Retinal pigment epithelial cell (primary cell): ENCODE measurements around the gene CA9.
"Not testable (repeated sequence)": the region's sequence is repeated elsewhere in the genome, so short reads cannot be mapped to it uniquely, and the experiment has no call there.

Source experiments
- DNase-seq: peaks from one replicate; pipeline ENCODE4 v3.0.0-alpha.2; 2010; ENCODE audit warnings: low read depth
- H3K4me3 ChIP-seq: 2 replicates; pipeline ENCODE4 v1.5.1; 2011; ENCODE audit warnings: mild to moderate bottlenecking, low read length, control low read depth, moderate library complexity
- TF ChIP-seq, protein P1 (sequence below): conservative IDR thresholded peaks from 2 replicates; pipeline ENCODE4 v1.5.1; 2011; ENCODE audit warnings: low read depth, low read length, control low read depth, inconsistent platforms

Gene CA9

DNA sequence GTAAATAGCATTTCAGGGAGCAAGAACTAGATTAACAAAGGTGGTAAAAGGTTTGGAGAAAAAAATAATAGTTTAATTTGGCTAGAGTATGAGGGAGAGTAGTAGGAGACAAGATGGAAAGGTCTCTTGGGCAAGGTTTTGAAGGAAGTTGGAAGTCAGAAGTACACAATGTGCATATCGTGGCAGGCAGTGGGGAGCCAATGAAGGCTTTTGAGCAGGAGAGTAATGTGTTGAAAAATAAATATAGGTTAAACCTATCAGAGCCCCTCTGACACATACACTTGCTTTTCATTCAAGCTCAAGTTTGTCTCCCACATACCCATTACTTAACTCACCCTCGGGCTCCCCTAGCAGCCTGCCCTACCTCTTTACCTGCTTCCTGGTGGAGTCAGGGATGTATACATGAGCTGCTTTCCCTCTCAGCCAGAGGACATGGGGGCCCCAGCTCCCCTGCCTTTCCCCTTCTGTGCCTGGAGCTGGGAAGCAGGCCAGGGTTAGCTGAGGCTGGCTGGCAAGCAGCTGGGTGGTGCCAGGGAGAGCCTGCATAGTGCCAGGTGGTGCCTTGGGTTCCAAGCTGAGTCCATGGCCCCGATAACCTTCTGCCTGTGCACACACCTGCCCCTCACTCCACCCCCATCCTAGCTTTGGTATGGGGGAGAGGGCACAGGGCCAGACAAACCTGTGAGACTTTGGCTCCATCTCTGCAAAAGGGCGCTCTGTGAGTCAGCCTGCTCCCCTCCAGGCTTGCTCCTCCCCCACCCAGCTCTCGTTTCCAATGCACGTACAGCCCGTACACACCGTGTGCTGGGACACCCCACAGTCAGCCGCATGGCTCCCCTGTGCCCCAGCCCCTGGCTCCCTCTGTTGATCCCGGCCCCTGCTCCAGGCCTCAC, at the start of gene CA9:
Gene CA9 (plus strand): TSS at position 797 of the 893 bp plus-strand sequence. CDS start 32 bp downstream, at position 829.
- H3K4me3 ChIP-seq: peak within 1 kb of the TSS; percentile 46
- TF ChIP-seq, protein P1, sequence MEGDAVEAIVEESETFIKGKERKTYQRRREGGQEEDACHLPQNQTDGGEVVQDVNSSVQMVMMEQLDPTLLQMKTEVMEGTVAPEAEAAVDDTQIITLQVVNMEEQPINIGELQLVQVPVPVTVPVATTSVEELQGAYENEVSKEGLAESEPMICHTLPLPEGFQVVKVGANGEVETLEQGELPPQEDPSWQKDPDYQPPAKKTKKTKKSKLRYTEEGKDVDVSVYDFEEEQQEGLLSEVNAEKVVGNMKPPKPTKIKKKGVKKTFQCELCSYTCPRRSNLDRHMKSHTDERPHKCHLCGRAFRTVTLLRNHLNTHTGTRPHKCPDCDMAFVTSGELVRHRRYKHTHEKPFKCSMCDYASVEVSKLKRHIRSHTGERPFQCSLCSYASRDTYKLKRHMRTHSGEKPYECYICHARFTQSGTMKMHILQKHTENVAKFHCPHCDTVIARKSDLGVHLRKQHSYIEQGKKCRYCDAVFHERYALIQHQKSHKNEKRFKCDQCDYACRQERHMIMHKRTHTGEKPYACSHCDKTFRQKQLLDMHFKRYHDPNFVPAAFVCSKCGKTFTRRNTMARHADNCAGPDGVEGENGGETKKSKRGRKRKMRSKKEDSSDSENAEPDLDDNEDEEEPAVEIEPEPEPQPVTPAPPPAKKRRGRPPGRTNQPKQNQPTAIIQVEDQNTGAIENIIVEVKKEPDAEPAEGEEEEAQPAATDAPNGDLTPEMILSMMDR: no peak
- no peak for DNase-seq

DNA sequence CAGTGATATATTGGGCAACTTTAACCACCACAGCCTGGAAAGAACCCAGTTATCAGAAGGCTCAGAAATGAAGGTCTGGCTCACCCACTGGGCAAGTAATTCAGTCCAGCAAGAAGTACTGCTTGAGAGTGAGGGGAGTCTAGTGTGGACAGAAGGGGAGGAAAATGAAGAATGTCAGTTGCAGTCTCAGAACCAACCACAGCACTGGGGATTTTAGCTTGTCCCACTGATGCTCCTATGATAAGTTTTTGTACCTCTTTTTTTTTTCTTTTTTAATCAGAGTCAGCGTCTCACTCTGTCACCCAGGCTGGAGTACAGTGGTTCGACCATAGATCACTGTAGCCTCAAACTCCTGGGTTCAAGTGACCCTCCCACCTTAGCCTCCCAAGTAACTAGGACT, 46.2 kb upstream of the CA9 start:
- no peak overlapping the region for H3K4me3 ChIP-seq
- TF ChIP-seq, protein P1: no peak
- DNase-seq: no peak

DNA sequence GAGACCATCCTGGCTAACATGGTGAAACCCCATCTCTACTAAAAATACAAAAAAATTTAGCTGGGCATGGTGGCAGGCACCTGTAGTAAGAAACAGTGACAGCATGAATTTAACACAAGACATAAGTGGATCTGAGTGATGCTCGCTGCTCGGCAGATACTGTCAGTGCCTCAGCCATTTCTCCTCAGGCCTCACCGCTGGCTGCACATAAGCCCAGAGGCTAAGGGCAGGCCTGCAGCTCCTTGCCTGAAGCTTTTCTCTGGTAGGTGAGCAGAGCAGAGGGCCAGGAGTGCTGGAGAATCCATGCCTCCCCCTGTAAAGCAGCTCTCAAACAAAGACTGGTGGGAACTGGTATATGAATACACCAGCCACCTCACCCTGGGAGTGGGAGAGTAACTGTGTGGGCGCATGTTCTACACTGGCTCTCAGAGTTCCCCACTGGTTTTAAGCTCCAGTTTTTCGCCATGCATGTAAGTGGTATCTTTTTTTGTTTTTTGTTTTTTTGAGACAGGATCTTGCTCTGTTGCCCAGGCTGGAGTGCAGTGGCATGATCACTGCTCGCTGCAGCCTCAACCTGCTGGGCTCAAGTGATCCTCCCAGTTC, 45.2 kb upstream of the CA9 start:
- DNase-seq: no peak
- no peak overlapping the region for H3K4me3 ChIP-seq
- TF ChIP-seq, protein P1: no peak

DNA sequence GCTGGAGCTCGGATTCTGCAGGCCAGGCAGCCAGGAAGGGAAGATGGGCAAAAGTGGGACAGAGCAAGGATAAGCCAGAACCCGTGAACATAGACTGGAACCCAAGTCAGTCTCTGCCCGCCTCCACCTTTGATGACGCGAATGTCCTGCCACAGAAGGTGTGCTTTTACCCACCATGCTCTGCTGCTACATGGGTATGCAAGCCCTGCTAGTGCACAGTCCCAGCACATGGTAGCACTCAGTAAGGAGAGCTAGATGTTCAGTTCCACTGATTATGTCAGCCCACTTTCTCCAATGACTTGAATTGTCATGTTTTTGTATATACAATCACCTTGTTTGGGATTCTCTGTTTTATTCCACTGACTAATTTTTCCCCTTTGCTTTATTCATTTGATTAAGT, 44.1 kb upstream of the CA9 start:
- TF ChIP-seq, protein P1: no peak
- H3K4me3 ChIP-seq: no peak overlapping the region
- DNase-seq: no peak

DNA sequence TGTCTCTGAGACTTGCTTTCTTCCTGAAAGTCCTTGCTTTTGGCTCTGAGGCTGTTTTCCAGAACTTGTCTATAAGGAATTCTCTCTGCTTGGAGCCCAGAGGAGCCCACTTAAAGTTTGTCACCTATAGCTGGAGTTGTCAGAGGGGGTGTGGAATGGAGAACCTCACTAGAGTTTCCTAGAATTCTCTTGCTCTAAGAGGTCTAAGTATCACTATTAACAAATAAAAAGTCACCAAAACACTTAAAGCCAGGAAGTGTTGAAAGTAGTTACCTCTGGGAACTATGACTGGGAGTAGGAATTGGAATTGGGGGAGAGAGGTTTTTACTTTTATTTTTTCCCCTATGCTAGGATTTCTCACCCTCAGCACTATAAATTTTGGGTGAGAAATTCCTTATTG, 38.0 kb upstream of the CA9 start:
- H3K4me3 ChIP-seq: no peak overlapping the region
- DNase-seq: no peak
- TF ChIP-seq, protein P1: no peak

DNA sequence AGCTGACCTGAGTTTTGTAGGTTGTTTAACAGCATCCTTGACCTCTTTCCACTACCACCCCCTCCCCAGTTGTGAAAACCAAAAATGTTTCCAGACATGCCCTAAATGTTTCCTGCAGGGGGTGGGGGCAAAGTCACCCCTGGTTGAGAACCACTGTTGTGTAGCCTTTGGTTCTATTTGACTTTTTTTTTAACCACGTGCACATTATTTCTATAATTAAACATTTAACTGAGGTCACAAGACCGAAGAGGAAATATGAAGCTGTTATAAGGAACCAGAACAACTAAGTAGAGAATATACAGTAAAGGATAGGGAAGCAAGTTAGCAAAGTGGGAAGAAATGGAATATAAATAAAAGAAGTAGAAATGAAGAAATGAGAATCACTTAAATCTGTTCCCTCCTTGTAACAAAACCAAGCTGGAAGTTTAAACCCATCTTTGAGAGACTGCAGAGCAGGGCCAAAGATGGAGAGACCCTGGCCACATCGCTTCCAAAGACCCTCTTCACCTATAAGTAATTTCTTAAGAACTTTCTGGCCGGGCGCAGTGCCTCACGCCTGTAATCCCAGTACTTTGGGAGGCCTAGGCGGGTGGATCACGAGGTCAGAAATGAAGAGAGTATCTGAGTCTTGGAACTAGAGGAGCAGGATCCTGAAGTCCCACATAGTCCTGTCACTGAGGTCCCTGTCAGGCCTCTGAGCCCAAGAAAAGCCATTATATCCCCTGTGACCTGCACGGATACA, 37.4 kb upstream of the CA9 start:
- H3K4me3 ChIP-seq: no peak overlapping the region
- TF ChIP-seq, protein P1: no peak
- no peak for DNase-seq

DNA sequence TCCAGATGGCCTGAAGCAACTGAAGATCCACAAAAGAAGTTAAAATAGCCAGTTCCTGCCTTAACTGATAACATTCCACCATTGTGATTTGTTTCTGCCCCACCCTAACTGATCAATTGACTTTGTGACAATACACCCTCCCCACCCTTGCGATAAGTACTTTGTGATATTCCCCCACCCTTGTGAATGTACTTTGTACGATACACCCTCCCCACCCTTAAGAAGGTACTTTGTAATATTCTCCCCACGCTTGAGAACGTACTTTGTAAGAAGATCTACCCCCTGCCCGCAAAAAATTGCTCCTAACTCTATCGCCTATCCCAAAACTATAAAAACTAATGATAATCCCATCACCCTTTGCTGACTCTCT, 36.9 kb upstream of the CA9 start:
- not testable (repeated sequence) for DNase-seq, H3K4me3 ChIP-seq

DNA sequence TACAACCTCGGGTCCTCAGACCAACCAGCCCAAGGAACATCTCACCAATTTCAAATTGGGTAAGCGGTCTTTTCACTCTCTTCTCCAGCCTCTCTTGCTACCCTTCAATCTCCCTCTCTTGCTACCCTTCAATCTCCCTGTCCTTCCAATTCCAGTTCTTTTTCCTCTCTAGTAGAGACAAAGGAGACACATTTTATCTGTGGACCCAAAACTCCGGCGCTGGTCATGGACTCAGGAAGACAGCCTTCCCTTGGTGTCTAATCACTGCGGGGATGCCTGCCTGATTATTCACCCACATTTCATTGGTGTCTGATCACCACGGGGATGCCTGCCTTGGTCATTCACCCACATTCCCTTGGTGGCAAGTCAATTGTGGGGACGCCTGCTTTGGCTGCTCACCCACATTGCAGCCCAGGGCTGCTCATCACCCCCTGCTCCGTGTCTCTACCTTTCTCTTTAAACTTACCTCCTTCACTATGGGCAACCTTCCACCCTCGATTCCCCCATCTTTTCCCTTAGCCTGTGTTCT, 36.2 kb upstream of the CA9 start:
- not testable (repeated sequence) for H3K4me3 ChIP-seq, DNase-seq

DNA sequence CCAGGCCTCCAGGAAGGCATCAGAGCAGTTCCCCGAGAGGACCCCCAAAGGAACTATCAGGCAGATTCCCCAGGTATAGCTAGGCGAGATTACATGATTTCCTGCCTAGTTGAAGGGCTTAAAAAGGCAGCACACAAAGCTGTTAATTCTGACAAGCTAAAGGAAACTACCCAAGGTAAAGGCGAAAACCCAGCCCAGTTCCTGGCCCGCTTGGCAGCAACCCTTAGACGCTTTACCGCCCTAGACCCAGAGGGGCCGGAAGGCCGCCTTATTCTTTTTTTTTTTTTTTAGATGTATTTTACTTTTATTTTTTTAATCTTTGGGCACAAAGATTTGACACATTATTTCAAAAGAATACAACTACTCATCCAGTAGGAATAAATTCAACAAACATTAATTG, 35.0 kb upstream of the CA9 start:
- not testable (repeated sequence) for H3K4me3 ChIP-seq, DNase-seq

DNA sequence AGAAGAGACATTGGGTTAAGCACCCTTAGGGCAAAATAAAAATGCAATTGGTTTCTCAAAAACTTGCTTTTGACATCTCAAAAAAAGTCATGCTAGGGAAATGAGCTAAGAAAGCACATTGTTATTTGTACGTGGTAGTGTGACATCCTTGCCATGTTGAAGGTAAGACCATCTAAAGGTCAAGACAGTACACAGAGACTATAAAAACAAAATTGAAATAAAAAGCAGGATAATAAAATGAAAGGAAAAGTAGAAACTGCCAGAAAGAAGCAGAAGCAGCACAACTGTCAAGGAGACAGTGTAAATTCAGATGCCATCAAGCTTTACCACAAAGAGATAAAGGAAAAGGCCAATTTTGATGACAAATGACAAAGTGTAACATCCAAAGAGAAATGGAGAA, 34.5 kb upstream of the CA9 start:
- H3K4me3 ChIP-seq, DNase-seq: not testable (repeated sequence)
